Measurements from ENCODE around the gene RLBP1. TPM values are rescaled to one million over a fixed set of nuclear protein-coding genes. Genes with fewer than 3 reads are reported as not detected.
A peak's percentile ranks its signal among the peaks of the same experiment; 100 is the strongest.
"Not testable (repeated sequence)": the region's sequence is repeated elsewhere in the genome, so short reads cannot be mapped to it uniquely, and the experiment has no call there.

Gene RLBP1
- not detected for total RNA-seq

- no peak for DNase-seq
Measured at GRCh38 chr15:89221543-89221942, at the start of gene RLBP1. RLBP1 (minus strand) TSS chr15:89221579; CDS start chr15:89218975, 2,604 bp downstream.

GRCh38 chr15:89250142-89250541, 28.8 kb upstream of the RLBP1 start:
- not testable (repeated sequence) for DNase-seq

GRCh38 chr15:89248584-89248983, 27.2 kb upstream of the RLBP1 start:
- DNase-seq, result no peak

- DNase-seq, result no peak
Measured at GRCh38 chr15:89247446-89247845, 26.1 kb upstream of the RLBP1 start.

- no peak for DNase-seq
Measured at GRCh38 chr15:89244574-89244903, 23.2 kb upstream of the RLBP1 start.

GRCh38 chr15:89243691-89244573, 22.6 kb upstream of the RLBP1 start, which contains the start of gene FANCI:
FANCI (plus strand) TSS chr15:89243979; CDS start chr15:89247648, 3,669 bp downstream.
- DNase-seq, result peak; percentile 94

- DNase-seq, result no peak
Measured at GRCh38 chr15:89243046-89243690, 21.8 kb upstream of the RLBP1 start.

GRCh38 chr15:89239883-89240810, 18.8 kb upstream of the RLBP1 start:
- not testable (repeated sequence) for DNase-seq

- DNase-seq, result no peak
Measured at GRCh38 chr15:89231832-89232231, 10.5 kb upstream of the RLBP1 start.

GRCh38 chr15:89230277-89230676, 8.9 kb upstream of the RLBP1 start:
- no peak for DNase-seq

- DNase-seq, result no peak
Measured at GRCh38 chr15:89227425-89227824, 6.0 kb upstream of the RLBP1 start.

GRCh38 chr15:89226359-89227221, 5.2 kb upstream of the RLBP1 start:
- DNase-seq, result no peak

GRCh38 chr15:89225588-89225987, 4.2 kb upstream of the RLBP1 start:
- no peak for DNase-seq

- no peak for DNase-seq
Measured at GRCh38 chr15:89218531-89218930, 2.8 kb downstream of the RLBP1 start.

- DNase-seq, result no peak
Measured at GRCh38 chr15:89217686-89218376, 3.5 kb downstream of the RLBP1 start.

GRCh38 chr15:89217031-89217430, 4.3 kb downstream of the RLBP1 start:
- no peak for DNase-seq

GRCh38 chr15:89215627-89216026, 5.8 kb downstream of the RLBP1 start:
- DNase-seq, result no peak

- no peak for DNase-seq
Measured at GRCh38 chr15:89211678-89212170, 9.7 kb downstream of the RLBP1 start.

GRCh38 chr15:89209057-89209456, 12.3 kb downstream of the RLBP1 start:
- DNase-seq, result no peak

GRCh38 chr15:89208256-89208655, 13.1 kb downstream of the RLBP1 start:
- no peak for DNase-seq

- peak; percentile 53 for DNase-seq
Measured at GRCh38 chr15:89206908-89207331, 14.5 kb downstream of the RLBP1 start.
